Endothelial cell of umbilical vein (primary cell): ENCODE measurements around the gene HTRA3.

Source experiments
- MAX ChIP-seq: IDR thresholded peaks from 2 replicates; pipeline ENCODE4 v1.6.1; 2011; ENCODE audit not compliant: insufficient read depth, insufficient read length
- MYC ChIP-seq: IDR thresholded peaks from one replicate; pipeline ENCODE4 v1.6.1; 2011; ENCODE audit warnings: mild to moderate bottlenecking, low read depth, low read length
- POLR2A ChIP-seq: IDR thresholded peaks from 2 replicates; pipeline ENCODE4 v1.6.1; 2012; ENCODE audit warnings: low read depth, mild to moderate bottlenecking, control low read depth, low read length

GRCh38 chr4:8255698-8256441, 13.7 kb upstream of the HTRA3 start:
- TF ChIP-seq POLR2A, result no peak
- no peak for TF ChIP-seq MYC
- TF ChIP-seq MAX, result no peak
